Panc1 (cell line): ENCODE measurements around the gene TMEM8B. TPM values are rescaled to one million over a fixed set of nuclear protein-coding genes. Genes with fewer than 3 reads are reported as not detected.

ENCODE experiments used
- ATAC-seq: fragments of 200-7000 bp; cut with Tn5 transposase; 2 replicates; pipeline ENCODE4 v1.9.1; 2020; ENCODE audit warnings: mild to moderate bottlenecking, moderate library complexity
- BruUV-seq: library from RNA; stranded (reverse); fragments of 400-500 nt; replicated peaks from 2 replicates; lab custom pipeline; 2021; lab: Mats Ljungman, UMichigan
- CTCF ChIA-PET: fragments of 300-600 bp; sonication (Branson Sonifier 250); formaldehyde crosslinking; loops from one replicate; lab custom pipeline; 2022; ENCODE audit warnings: antibody characterized with exemption; lab: Charles Lee
- POLR2A ChIA-PET: fragments of 300-600 bp; sonication (Branson Sonifier 250); formaldehyde crosslinking; loops from one replicate; lab custom pipeline; 2022; ENCODE audit warnings: antibody characterized with exemption; lab: Charles Lee
- DNase-seq: peaks from one replicate; pipeline ENCODE4 v3.0.0-alpha.2; 2010; ENCODE audit warnings: low read depth, low spot score
- H3K27ac ChIP-seq: 2 replicates; pipeline ENCODE4 v1.5.1; 2011; ENCODE audit warnings: mild to moderate bottlenecking, low read length, inconsistent platforms
- H3K27me3 ChIP-seq: fragments of 200-500 bp; sonication (Bioruptor generic); 2 replicates; pipeline ENCODE4 v1.6.0; 2014; ENCODE audit warnings: low read length, inconsistent platforms; ENCODE audit not compliant: control insufficient read depth, insufficient read depth
- H3K36me3 ChIP-seq: fragments of 200-500 bp; sonication (Bioruptor generic); 2 replicates; pipeline ENCODE4 v1.5.1; 2014; ENCODE audit warnings: inconsistent platforms, mild to moderate bottlenecking, low read length, moderate library complexity; ENCODE audit not compliant: control insufficient read depth, insufficient read depth
- H3K4me1 ChIP-seq: 2 replicates; pipeline ENCODE4 v1.5.1; 2011; ENCODE audit warnings: inconsistent platforms, mild to moderate bottlenecking, low read length, moderate library complexity; ENCODE audit not compliant: control insufficient read depth, insufficient read depth
- H3K4me3 ChIP-seq, 2 experiments: 2 replicates each; pipeline ENCODE4 v1.5.1; 2011 to 2012; ENCODE audit warnings: low read depth in 2 of 2, low read length in 2 of 2, mild to moderate bottlenecking in 2 of 2, inconsistent platforms in 1 of 2, moderate library complexity in 1 of 2
- H3K9me3 ChIP-seq: fragments of 200-500 bp; sonication (Bioruptor generic); 2 replicates; pipeline ENCODE4 v1.5.1; 2014; ENCODE audit warnings: low read depth, mild to moderate bottlenecking, inconsistent platforms, low read length, moderate library complexity; ENCODE audit not compliant: control insufficient read depth, insufficient read depth
- POLR2AphosphoS5 ChIP-seq: IDR thresholded peaks from 2 replicates; pipeline ENCODE4 v1.6.1; 2012; ENCODE audit warnings: mild to moderate bottlenecking, low read depth, low read length, moderate library complexity
- SIN3A ChIP-seq: IDR thresholded peaks from 2 replicates; pipeline ENCODE4 v1.6.1; 2012; ENCODE audit warnings: low read depth, mild to moderate bottlenecking, low read length, moderate library complexity, borderline replicate concordance; ENCODE audit not compliant: insufficient read depth
- TCF7L2 ChIP-seq: IDR thresholded peaks from 2 replicates; pipeline ENCODE4 v1.6.1; 2011; ENCODE audit warnings: mild to moderate bottlenecking, low read depth, low read length, inconsistent platforms
- in situ Hi-C: cut with HindIII; loops from 2 replicates; pipeline ENCODE4 v1.10.0; 2016; ENCODE audit warnings: low sequenced_read_pairs, low pct_unique_long_range_greater_than_20kb
- intact Hi-C: fragments of 100-400 bp; cut with micrococcal nuclease; formaldehyde crosslinking; loops from one replicate; pipeline ENCODE4 v1.10.0; 2022; ENCODE audit not compliant: unreplicated experiment
- total RNA-seq: library from RNA; stranded (reverse); gene quantifications from one replicate; pipeline ENCODE4 v1.2.1, GENCODE V29; 2021; ENCODE audit not compliant: unreplicated experiment
- TF ChIP-seq, protein P1 (sequence below): fragments of 450-650 bp; IDR thresholded peaks from 2 replicates; pipeline ENCODE4 v1.5.1; 2017; ENCODE audit warnings: mild to moderate bottlenecking
- TF ChIP-seq, protein P2 (sequence below), 2 experiments: IDR thresholded peaks; 2 replicates each; pipeline ENCODE4 v1.6.1; 2011 to 2012; ENCODE audit warnings: low read depth in 2 of 2, control low read depth in 1 of 2, low read length in 1 of 2, mild to moderate bottlenecking in 1 of 2, moderate library complexity in 1 of 2; ENCODE audit not compliant: insufficient read depth in 1 of 2

The TMEM8B gene
- total RNA-seq, 1 experiment from 2014 or later, result 7.9 TPM

- BruUV-seq, result no TSS peak
- intact Hi-C loops (no loop called here), in situ Hi-C loops (no loop called here)
- Histone ChIP-seq H3K27ac (no peak overlapping the region), H3K27me3 (no peaks in the 10 kb centered on the region), H3K9me3 (no peaks in the 10 kb centered on the region), H3K36me3 (no peaks in the 10 kb centered on the region), H3K4me3 (no peak overlapping the region), H3K4me1 (no peaks in the 10 kb centered on the region; the same call in 1 of the 2 replicates)
- ChIA-PET POLR2A (interaction anchor here (0.6 kb wide), 1 partner anchor 128 kb away, joined by 8 read pairs; no protein-coding TSS in a partner anchor), CTCF (interaction anchor here (0.6 kb wide), 1 partner anchor 9 kb away, joined by 3 read pairs; no protein-coding TSS in a partner anchor)
- ATAC-seq (no peak), DNase-seq (no peak)
- TF ChIP-seq, protein P1, sequence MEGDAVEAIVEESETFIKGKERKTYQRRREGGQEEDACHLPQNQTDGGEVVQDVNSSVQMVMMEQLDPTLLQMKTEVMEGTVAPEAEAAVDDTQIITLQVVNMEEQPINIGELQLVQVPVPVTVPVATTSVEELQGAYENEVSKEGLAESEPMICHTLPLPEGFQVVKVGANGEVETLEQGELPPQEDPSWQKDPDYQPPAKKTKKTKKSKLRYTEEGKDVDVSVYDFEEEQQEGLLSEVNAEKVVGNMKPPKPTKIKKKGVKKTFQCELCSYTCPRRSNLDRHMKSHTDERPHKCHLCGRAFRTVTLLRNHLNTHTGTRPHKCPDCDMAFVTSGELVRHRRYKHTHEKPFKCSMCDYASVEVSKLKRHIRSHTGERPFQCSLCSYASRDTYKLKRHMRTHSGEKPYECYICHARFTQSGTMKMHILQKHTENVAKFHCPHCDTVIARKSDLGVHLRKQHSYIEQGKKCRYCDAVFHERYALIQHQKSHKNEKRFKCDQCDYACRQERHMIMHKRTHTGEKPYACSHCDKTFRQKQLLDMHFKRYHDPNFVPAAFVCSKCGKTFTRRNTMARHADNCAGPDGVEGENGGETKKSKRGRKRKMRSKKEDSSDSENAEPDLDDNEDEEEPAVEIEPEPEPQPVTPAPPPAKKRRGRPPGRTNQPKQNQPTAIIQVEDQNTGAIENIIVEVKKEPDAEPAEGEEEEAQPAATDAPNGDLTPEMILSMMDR, result no peak
- TF ChIP-seq, protein P2, sequence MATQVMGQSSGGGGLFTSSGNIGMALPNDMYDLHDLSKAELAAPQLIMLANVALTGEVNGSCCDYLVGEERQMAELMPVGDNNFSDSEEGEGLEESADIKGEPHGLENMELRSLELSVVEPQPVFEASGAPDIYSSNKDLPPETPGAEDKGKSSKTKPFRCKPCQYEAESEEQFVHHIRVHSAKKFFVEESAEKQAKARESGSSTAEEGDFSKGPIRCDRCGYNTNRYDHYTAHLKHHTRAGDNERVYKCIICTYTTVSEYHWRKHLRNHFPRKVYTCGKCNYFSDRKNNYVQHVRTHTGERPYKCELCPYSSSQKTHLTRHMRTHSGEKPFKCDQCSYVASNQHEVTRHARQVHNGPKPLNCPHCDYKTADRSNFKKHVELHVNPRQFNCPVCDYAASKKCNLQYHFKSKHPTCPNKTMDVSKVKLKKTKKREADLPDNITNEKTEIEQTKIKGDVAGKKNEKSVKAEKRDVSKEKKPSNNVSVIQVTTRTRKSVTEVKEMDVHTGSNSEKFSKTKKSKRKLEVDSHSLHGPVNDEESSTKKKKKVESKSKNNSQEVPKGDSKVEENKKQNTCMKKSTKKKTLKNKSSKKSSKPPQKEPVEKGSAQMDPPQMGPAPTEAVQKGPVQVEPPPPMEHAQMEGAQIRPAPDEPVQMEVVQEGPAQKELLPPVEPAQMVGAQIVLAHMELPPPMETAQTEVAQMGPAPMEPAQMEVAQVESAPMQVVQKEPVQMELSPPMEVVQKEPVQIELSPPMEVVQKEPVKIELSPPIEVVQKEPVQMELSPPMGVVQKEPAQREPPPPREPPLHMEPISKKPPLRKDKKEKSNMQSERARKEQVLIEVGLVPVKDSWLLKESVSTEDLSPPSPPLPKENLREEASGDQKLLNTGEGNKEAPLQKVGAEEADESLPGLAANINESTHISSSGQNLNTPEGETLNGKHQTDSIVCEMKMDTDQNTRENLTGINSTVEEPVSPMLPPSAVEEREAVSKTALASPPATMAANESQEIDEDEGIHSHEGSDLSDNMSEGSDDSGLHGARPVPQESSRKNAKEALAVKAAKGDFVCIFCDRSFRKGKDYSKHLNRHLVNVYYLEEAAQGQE (IDR thresholded peaks at IDR 0.05; ENCODE audit: insufficient read depth in 1 of 2, low read depth in 2 of 2, low read length in 1 of 2), result no peak
- no peak for TF ChIP-seq POLR2AphosphoS5
- no peak for TF ChIP-seq SIN3A
- TF ChIP-seq TCF7L2, result no peak
Observed at GRCh38 chr9:35841645-35841900, 12.5 kb downstream of the TMEM8B start.

- no peaks in the 10 kb centered on the region; the same call in 1 of the 2 replicates for H3K4me1 ChIP-seq
- DNase-seq (no peak), ATAC-seq (no peak)
- H3K36me3 ChIP-seq, result no peaks in the 10 kb centered on the region
- H3K9me3 ChIP-seq, result no peaks in the 10 kb centered on the region
- TF ChIP-seq, protein P2 (IDR thresholded peaks at IDR 0.05; ENCODE audit: insufficient read depth in 1 of 2, low read depth in 2 of 2, low read length in 1 of 2), result no peak
- TF ChIP-seq SIN3A (no peak), POLR2AphosphoS5 (no peak), TCF7L2 (no peak)
- ChIA-PET CTCF (interaction anchor here (0.5 to 0.6 kb wide), 2 partner anchors 9 to 43 kb away, joined by 3 read pairs; no protein-coding TSS in a partner anchor), POLR2A (interaction anchor here (0.6 kb wide), 1 partner anchor 128 kb away, joined by 8 read pairs; no protein-coding TSS in a partner anchor)
- H3K4me3 ChIP-seq, result no peak overlapping the region
- intact Hi-C loops (no loop called here), in situ Hi-C loops (no loop called here)
- H3K27me3 ChIP-seq, result no peaks in the 10 kb centered on the region
- H3K27ac ChIP-seq, result no peak overlapping the region
- BruUV-seq, result no TSS peak
Observed at GRCh38 chr9:35842020-35842745, 13.2 kb downstream of the TMEM8B start.
